Right ventricle myocardium inferior (tissue), 1 donor: ENCODE measurements around the gene ECI1. TPM values are rescaled to one million over a fixed set of nuclear protein-coding genes. Genes with fewer than 3 reads are reported as not detected.
A peak's percentile ranks its signal among the peaks of the same experiment; 100 is the strongest.

Experiments used
- ATAC-seq: fragments of 200-7000 bp; cut with Tn5 transposase; one replicate; pipeline ENCODE4 v1.9.1; 2020; ENCODE audit warnings: mild to moderate bottlenecking, moderate library complexity
- DNase-seq: peaks from one replicate; pipeline ENCODE4 v3.0.0; 2021; ENCODE audit errors: missing footprints
- intact Hi-C: fragments of 100-400 bp; cut with DNase I; formaldehyde crosslinking; loops from one replicate; pipeline ENCODE4 v1.11.0; 2022
- microRNA-seq: library from miRNA; unstranded; fragments of <30 nt; microRNA quantifications from one replicate; pipeline ENCODE4 v1.2.0, GENCODE V29; 2020
- total RNA-seq: library from RNA; stranded (reverse); fragmentation: NEBNext Ultra II Directional; extraction: Animal tissue kit (Norgen Biotek cat#: 25700); gene quantifications from one replicate; pipeline ENCODE4 v1.2.1, GENCODE V29; 2021
- donor health status: DM: no; HTN: yes; CAD: no; lungs with severe emphysema.

The ECI1 gene
- total RNA-seq, 1 donor from 2014 or later: 205 TPM

GRCh38 chr16:2191446-2191706 is 60.0 kb downstream of the ECI1 start:
- intact Hi-C loops: no loop called here
- peak; percentile 17 for ATAC-seq
- no peak for DNase-seq

GRCh38 chr16:2190659-2191445 is 60.5 kb downstream of the ECI1 start:
- intact Hi-C loops: no loop called here
- DNase-seq (no peak), ATAC-seq (no peak)

- DNase-seq (no peak), ATAC-seq (no peak)
- intact Hi-C loops: no loop called here
These were observed 61.3 kb downstream of the ECI1 start for GRCh38 chr16:2190002-2190658.

Small RNA genes within 50 kb of the gene (microRNA-seq; reads per million reads assigned to microRNA genes)
- gene MIR3677 (not detected), gene MIR4717 (not detected)

Other genes starting within 250 kb of the ECI1 start
- gene ZNF598, start 241.8 kb downstream of the ECI1 start, total RNA-seq: 18.5 TPM
- not detected for gene NPW, start 231.8 kb downstream of the ECI1 start, total RNA-seq
- gene NHERF2, start 224.7 kb downstream of the ECI1 start, total RNA-seq: 292 TPM
- 23.3 TPM for gene NTHL1, start 203.8 kb downstream of the ECI1 start, total RNA-seq
- 62.8 TPM for gene TSC2, start 203.6 kb downstream of the ECI1 start, total RNA-seq
- gene PKD1, start 115.7 kb downstream of the ECI1 start, total RNA-seq: 85.8 TPM
- 0.87 TPM for gene RAB26, start 103.0 kb downstream of the ECI1 start, total RNA-seq
- gene TRAF7, start 95.8 kb downstream of the ECI1 start, total RNA-seq: 27.3 TPM
- gene CASKIN1, start 55.0 kb downstream of the ECI1 start, total RNA-seq: 5.8 TPM
- gene MLST8, start 46.1 kb downstream of the ECI1 start, total RNA-seq: 25.3 TPM
- 13.2 TPM for gene BRICD5, start 40.7 kb downstream of the ECI1 start, total RNA-seq
- gene PGP, start 36.7 kb downstream of the ECI1 start, total RNA-seq: 35.1 TPM
- 14.1 TPM for gene E4F1, start 28.0 kb downstream of the ECI1 start, total RNA-seq
- gene DNASE1L2, start 15.1 kb downstream of the ECI1 start, total RNA-seq: 0.49 TPM
- gene RNPS1, start 16.5 kb upstream of the ECI1 start, total RNA-seq: 105 TPM
- 7.4 TPM for gene ABCA3, start 89.1 kb upstream of the ECI1 start, total RNA-seq
- 1.2 TPM for gene CCNF, start 177.9 kb upstream of the ECI1 start, total RNA-seq
- gene TEDC2, start 208.5 kb upstream of the ECI1 start, total RNA-seq: 0.95 TPM
- gene NTN3, start 219.7 kb upstream of the ECI1 start, total RNA-seq: 0.19 TPM
- 14.8 TPM for gene TBC1D24, start 223.5 kb upstream of the ECI1 start, total RNA-seq